ENCODE results near the gene SCN4B.

Gene SCN4B

DNA sequence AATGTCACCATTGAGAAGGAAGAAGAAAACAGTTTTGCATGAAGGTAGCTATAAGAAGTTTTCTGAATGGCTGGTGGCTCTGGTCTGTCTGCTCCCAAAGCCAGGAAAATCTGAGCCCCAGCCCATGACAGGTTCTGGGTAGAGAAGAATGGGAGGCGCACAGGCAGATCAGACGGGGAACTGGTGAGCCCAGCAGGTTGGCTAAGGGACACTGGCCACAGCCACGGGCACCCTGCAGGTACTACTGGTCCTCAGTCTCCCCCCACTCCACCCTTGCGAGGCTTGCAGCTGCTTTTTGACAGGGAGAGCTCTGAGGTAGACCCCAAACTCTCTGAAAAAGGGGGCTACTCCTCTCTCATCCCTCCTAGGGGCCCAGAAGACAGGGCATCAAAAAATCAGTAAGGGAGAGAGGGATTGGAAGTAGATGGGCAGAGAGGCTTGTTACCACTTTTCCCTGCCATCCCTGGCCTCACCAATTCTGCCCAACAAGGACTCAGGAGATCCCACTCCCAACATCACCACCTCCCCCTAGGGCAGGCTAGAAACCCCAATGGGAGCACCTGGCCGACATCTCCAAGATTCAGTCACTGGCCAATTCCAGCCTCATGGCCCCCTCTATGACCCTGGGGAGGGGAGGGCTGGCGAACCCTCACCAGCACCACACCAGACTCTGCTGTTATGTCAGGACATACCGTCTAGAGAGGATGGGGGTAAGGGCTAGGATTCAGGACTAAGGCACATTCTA lies 17.4 kb downstream of the SCN4B start:
- no peaks in the 10 kb centered on the region for H3K36me3 ChIP-seq (ENCODE audit: control insufficient read depth, insufficient read depth, low read length)
- peaks cover 5% of the 10 kb centered on the region for H3K4me1 ChIP-seq (ENCODE audit: control insufficient read depth, insufficient read depth, low read length)
- no peak overlapping the region for H3K9ac ChIP-seq (ENCODE audit: low read length)
- H3K4me3 ChIP-seq (ENCODE audit: low read length) = no peak overlapping the region
- no peaks in the 10 kb centered on the region for H3K9me3 ChIP-seq (ENCODE audit: control insufficient read depth, low read length)
- H3K27me3 ChIP-seq (ENCODE audit: control insufficient read depth, insufficient read depth, low read length) = peaks cover 12% of the 10 kb centered on the region

DNA sequence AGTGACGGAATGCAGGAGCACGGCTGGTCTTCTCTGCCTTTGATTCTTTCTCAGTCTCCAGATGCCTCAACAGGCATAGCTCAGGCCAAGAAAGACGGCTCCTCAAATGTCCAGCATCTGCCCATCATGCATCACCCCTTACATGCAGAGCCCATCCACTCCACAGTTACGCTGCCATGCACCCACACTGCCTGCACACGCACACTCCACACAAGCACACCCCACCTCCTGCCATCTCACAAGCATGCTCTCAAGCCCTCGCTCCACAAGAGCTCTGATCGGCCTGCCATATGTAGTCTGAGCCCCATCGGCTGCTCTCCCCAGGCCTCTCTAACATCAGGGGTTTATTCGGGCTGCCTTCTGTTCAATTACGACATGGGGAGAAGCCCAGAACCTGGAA lies 18.8 kb downstream of the SCN4B start:
- Histone ChIP-seq H3K4me3 (ENCODE audit: low read length) (no peak overlapping the region), H3K27me3 (ENCODE audit: control insufficient read depth, insufficient read depth, low read length) (peaks cover 8% of the 10 kb centered on the region), H3K9ac (ENCODE audit: low read length) (no peak overlapping the region), H3K36me3 (ENCODE audit: control insufficient read depth, insufficient read depth, low read length) (no peaks in the 10 kb centered on the region), H3K9me3 (ENCODE audit: control insufficient read depth, low read length) (no peaks in the 10 kb centered on the region), H3K4me1 (ENCODE audit: control insufficient read depth, insufficient read depth, low read length) (peaks cover 17% of the 10 kb centered on the region)

DNA sequence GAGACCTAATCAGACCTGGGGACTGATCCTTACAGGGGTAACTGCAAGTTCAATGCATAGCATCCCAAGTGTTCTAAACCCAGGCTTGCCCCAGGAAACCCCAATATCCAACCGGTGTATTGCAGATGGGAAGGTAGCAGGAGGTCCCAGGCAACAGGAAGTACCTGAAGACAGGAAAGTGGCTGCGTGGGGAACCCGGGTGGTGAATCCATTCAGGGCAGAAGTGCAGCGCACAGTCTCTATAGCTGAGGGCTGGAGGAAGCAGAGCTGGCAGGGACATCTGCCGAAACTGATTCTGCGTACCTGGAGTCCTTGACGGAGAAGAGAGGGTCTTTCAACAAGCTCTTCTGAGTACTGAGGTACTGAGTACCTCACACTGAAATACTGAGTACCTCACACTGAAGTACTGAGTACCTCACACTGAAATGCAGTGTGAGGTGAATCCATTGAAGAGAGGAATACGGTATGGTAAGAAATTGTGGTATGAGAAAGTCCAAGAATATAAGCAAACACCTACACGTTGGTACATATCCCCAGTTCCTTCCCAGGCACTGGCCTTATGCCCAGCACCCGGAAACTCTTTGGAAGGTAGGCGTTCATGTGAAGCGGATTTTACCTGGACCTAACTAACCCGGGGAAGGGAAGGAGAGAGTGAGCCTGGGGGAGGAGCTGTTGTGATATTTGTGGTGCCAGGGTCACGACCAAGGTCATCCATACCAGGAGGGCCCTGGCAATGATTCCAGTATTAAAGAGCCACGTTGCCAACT lies 20.1 kb downstream of the SCN4B start:
- H3K9me3 ChIP-seq (ENCODE audit: control insufficient read depth, low read length) = no peaks in the 10 kb centered on the region
- no peak overlapping the region for H3K4me3 ChIP-seq (ENCODE audit: low read length)
- H3K9ac ChIP-seq (ENCODE audit: low read length) = no peak overlapping the region
- H3K36me3 ChIP-seq (ENCODE audit: control insufficient read depth, insufficient read depth, low read length) = no peaks in the 10 kb centered on the region
- peaks cover 17% of the 10 kb centered on the region for H3K4me1 ChIP-seq (ENCODE audit: control insufficient read depth, insufficient read depth, low read length)
- H3K27me3 ChIP-seq (ENCODE audit: control insufficient read depth, insufficient read depth, low read length) = no peaks in the 10 kb centered on the region

DNA sequence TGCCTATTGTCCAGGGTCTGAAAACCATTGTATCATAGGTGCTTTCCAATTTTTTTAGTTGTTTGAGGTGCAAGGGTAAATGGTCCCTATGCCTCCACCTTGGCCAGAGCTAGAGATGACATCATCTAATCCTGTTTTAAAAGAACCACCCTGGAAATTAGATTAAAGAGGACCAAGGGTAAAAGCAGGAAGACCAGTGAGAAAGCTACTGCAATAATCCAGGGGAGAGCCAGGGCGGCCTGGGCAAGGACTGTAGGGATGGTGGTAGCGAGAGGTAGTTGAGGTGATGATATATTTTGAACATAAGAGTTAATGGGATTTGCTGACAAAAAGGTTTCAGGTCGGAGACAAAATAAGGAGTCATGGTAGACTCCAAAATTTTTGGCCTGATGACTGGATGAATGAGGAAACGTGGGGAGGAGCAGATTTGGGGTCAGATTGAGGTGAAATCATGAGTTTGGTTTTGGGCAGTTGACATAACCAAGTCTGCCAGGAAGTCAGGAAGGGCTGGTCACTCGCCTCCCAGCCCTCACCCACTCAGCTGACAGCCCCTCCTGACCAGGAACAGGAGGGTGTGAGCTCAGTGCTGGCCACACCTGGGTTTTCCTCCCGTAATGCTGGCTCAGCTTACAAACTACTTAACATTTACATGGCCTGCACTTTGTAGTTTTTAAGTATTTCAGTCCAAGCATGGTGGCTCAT lies 23.0 kb downstream of the SCN4B start:
- peaks cover 17% of the 10 kb centered on the region for H3K4me1 ChIP-seq (ENCODE audit: control insufficient read depth, insufficient read depth, low read length)
- H3K4me3 ChIP-seq (ENCODE audit: low read length) = no peak overlapping the region
- H3K9me3 ChIP-seq (ENCODE audit: control insufficient read depth, low read length) = no peaks in the 10 kb centered on the region
- H3K9ac ChIP-seq (ENCODE audit: low read length) = no peak overlapping the region
- no peaks in the 10 kb centered on the region for H3K27me3 ChIP-seq (ENCODE audit: control insufficient read depth, insufficient read depth, low read length)
- H3K36me3 ChIP-seq (ENCODE audit: control insufficient read depth, insufficient read depth, low read length) = no peaks in the 10 kb centered on the region

DNA sequence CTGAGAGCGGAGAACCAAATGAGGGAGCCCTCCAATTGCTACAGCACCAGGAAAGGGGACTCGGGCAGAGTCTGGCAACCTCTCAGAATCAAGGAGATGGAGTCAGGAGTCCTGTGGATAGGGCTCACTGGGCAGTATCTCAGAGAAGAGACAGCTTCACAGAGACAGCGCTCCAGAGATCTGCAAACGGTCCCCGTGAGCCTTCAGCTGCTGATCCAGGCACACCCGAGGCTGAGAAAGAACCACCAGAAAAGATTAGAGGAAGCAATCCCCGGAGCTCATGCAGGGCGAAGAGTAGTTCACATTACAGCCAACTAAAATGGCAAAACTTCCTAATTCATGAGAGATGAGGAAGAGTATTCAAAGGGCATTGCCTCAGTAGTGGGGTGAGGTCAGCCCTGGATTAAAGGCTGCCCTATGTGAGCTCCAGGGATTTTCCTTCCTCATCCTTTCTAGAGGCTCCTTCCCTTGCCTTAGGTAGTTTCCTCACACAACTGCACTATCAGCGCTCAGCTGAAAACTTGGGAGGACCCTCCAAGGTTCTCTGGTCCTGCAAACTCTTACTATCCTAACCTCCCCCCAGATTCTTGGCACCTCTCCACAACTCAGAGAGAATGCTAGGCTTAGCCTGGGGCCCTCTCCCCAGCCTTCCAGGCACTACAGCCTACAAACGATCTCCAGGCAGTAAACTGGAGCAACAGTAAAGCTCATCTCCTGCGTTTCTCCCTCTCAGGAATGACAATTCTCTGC lies 23.7 kb downstream of the SCN4B start:
- H3K9me3 ChIP-seq (ENCODE audit: control insufficient read depth, low read length) = no peaks in the 10 kb centered on the region
- no peaks in the 10 kb centered on the region for H3K36me3 ChIP-seq (ENCODE audit: control insufficient read depth, insufficient read depth, low read length)
- H3K4me3 ChIP-seq (ENCODE audit: low read length) = no peak overlapping the region
- H3K27me3 ChIP-seq (ENCODE audit: control insufficient read depth, insufficient read depth, low read length) = no peaks in the 10 kb centered on the region
- H3K9ac ChIP-seq (ENCODE audit: low read length) = no peak overlapping the region
- peaks cover 17% of the 10 kb centered on the region for H3K4me1 ChIP-seq (ENCODE audit: control insufficient read depth, insufficient read depth, low read length)

DNA sequence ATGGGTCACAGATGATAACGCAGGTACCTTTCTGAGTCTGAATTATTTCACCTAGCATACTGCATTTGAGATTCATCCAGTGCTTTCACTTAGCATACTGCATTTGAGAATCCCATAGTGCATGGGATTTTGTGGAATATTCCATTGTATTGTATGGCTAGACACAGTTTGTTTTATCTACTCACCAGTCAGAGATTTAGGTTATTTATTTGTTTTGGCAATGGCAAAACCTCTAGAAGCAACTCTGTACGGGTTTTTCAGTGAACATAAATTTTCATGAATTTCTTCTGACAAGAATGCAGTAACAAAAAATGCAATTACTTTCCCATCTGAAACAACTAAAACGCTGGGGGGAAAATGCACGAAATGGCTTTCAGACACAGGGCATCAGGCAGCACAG lies 24.3 kb downstream of the SCN4B start:
- no peak overlapping the region for H3K9ac ChIP-seq (ENCODE audit: low read length)
- H3K4me3 ChIP-seq (ENCODE audit: low read length) = no peak overlapping the region
- no peaks in the 10 kb centered on the region for H3K36me3 ChIP-seq (ENCODE audit: control insufficient read depth, insufficient read depth, low read length)
- no peaks in the 10 kb centered on the region for H3K27me3 ChIP-seq (ENCODE audit: control insufficient read depth, insufficient read depth, low read length)
- peaks cover 17% of the 10 kb centered on the region for H3K4me1 ChIP-seq (ENCODE audit: control insufficient read depth, insufficient read depth, low read length)
- H3K9me3 ChIP-seq (ENCODE audit: control insufficient read depth, low read length) = no peaks in the 10 kb centered on the region

DNA sequence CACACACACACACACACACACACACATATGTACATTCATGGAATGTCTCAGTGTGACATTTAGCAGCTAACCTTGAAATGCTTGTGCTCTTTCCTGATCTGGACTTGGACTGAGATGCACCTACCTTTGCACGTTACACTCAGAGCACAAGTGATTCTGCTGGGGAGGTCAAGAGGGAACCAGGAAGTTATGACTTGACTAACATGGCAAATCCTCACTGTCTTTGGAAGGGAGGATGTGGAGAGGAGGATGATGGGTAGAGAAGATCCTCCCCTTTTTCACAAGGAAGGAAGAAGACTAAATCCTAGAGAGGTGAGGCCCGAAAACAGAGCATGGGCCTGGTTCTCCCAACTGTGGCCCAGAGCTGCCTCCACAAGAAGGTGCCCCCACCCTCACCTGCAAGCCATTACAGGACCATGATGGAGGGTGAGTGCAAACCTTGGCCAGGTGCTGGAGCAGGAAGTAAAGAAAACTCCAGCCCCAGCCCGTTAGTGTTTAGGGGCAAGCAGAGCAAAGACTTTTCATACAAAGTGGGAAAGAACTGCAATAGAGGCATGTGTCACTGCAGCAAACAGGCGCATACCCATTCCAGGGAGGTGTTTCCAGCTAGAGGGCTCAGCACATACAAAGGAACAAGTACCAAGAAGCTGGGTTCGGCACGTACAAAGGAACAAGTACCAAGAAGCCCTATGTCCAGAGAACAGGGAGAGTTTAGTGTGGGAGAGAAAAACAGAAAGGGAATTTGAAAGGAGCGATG lies 26.4 kb downstream of the SCN4B start:
- H3K4me3 ChIP-seq (ENCODE audit: low read length) = no peak overlapping the region
- H3K9me3 ChIP-seq (ENCODE audit: control insufficient read depth, low read length) = no peaks in the 10 kb centered on the region
- H3K4me1 ChIP-seq (ENCODE audit: control insufficient read depth, insufficient read depth, low read length) = peaks cover 17% of the 10 kb centered on the region
- H3K36me3 ChIP-seq (ENCODE audit: control insufficient read depth, insufficient read depth, low read length) = no peaks in the 10 kb centered on the region
- no peaks in the 10 kb centered on the region for H3K27me3 ChIP-seq (ENCODE audit: control insufficient read depth, insufficient read depth, low read length)
- no peak overlapping the region for H3K9ac ChIP-seq (ENCODE audit: low read length)

DNA sequence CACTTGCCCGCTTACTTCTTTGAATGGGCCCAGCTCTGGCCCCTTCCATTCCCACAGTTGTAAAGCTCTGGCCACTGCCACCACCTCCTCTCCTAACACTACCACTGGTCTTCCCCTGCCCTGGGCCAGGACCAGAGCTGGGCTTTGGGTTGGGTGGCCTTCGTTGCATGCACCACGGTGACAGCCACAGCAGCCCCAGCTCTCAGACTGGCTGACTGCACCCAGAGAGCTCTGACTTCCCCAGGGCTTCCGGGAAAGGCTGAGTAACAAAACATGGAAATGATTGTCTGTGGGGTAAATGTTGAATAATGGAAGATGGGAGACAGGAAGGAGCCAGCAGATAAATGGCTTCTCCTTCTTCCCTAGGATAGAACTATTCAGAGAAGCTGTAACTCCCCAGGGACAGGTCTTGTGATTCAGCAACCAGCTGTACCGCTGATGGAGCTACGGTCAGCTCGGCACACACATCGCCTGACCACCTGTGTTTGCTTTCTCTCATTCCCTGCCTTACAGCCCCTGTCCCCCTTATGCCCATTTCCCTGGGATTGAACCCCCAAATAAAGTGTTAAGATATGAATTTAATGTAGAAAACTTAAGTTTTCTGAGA lies 27.6 kb downstream of the SCN4B start:
- no peaks in the 10 kb centered on the region for H3K27me3 ChIP-seq (ENCODE audit: control insufficient read depth, insufficient read depth, low read length)
- H3K4me3 ChIP-seq (ENCODE audit: low read length) = no peak overlapping the region
- no peak overlapping the region for H3K9ac ChIP-seq (ENCODE audit: low read length)
- peaks cover 10% of the 10 kb centered on the region for H3K4me1 ChIP-seq (ENCODE audit: control insufficient read depth, insufficient read depth, low read length)
- H3K9me3 ChIP-seq (ENCODE audit: control insufficient read depth, low read length) = no peaks in the 10 kb centered on the region
- H3K36me3 ChIP-seq (ENCODE audit: control insufficient read depth, insufficient read depth, low read length) = no peaks in the 10 kb centered on the region

DNA sequence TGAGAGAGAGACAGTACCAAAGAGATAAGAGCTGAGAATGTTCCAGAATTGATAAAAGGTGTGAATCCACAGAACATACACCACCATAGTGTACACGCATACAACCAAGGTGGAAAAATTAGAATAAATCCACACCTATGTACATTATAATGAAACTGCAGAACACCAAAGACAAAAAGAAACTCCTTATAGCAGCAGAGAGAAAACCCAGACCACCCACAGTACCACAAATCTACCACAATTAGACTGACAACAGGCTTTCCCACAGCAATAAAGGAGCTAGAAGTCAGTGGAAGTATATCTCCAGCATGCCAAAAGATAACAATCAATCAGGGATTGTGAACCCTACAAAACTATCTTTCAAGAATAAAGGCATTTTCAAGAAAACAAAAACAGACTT lies 31.8 kb downstream of the SCN4B start:
- H3K9me3 ChIP-seq (ENCODE audit: control insufficient read depth, low read length) = no peaks in the 10 kb centered on the region
- no peaks in the 10 kb centered on the region for H3K27me3 ChIP-seq (ENCODE audit: control insufficient read depth, insufficient read depth, low read length)
- no peaks in the 10 kb centered on the region for H3K4me1 ChIP-seq (ENCODE audit: control insufficient read depth, insufficient read depth, low read length)
- no peak overlapping the region for H3K9ac ChIP-seq (ENCODE audit: low read length)
- H3K36me3 ChIP-seq (ENCODE audit: control insufficient read depth, insufficient read depth, low read length) = peaks cover 14% of the 10 kb centered on the region
- H3K4me3 ChIP-seq (ENCODE audit: low read length) = no peak overlapping the region

DNA sequence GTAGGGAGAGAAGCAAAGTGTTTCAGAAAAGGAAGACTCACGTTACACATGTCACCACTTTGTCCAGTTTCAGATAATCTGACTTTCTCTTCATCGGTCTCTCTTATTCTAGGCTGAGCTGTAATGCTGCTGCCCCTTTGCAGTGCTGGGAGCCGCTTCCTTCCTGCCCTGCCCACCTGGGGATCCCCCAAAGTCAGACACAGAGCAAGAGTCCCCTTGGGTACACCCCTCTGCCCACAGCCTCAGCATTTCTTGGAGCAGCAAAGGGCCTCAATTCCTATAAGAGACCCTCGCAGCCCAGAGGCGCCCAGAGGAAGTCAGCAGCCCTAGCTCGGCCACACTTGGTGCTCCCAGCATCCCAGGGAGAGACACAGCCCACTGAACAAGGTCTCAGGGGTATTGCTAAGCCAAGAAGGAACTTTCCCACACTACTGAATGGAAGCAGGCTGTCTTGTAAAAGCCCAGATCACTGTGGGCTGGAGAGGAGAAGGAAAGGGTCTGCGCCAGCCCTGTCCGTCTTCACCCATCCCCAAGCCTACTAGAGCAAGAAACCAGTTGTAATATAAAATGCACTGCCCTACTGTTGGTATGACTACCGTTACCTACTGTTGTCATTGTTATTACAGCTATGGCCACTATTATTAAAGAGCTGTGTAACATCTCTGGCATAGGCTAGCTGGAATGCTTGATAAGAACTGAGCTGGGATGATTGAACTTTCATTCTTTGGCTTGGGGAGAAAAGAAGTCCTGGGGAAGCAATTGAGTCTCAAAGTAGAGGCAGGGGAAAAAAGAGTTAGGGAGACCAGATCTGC lies 34.6 kb downstream of the SCN4B start:
- Histone ChIP-seq H3K4me1 (ENCODE audit: control insufficient read depth, insufficient read depth, low read length) (no peaks in the 10 kb centered on the region), H3K4me3 (ENCODE audit: low read length) (no peak overlapping the region), H3K27me3 (ENCODE audit: control insufficient read depth, insufficient read depth, low read length) (no peaks in the 10 kb centered on the region), H3K9ac (ENCODE audit: low read length) (no peak overlapping the region), H3K9me3 (ENCODE audit: control insufficient read depth, low read length) (no peaks in the 10 kb centered on the region), H3K36me3 (ENCODE audit: control insufficient read depth, insufficient read depth, low read length) (peaks cover 14% of the 10 kb centered on the region)
